Activated CD4-positive, CD25-positive, alpha-beta regulatory T cell (primary cell): ENCODE data around the gene ATG4B.
A peak's percentile ranks its signal among the peaks of the same experiment; 100 is the strongest.

Experiments used
- DNase-seq, 4 experiments: peaks; one replicate each; lab custom pipeline; 2025; lab: John Stamatoyannopoulos, UW

Gene ATG4B

DNA sequence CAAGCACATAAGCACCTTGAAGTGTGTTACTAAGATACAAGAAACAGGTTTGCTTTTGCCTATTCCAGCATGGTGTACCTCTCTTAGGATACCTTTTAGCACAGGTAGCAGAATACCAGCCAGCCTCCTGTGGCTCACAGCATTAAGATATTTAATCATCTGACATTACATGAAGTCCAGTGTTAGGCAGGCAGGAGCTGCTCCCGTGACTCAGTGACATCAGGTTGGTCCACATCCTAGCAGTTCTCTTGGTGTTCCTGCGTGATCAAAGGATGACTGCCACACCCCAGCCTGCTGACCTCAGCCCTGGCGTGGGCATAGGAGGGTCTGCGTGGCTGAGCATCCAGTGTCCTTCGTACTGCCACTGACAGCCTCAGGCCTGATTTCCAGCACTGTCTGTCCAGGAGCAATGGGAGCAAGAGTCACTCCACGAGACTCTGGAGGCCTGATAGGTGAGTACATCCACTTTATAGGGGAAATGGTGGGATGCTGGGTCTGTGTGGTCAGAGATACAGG lies 52.8 kb downstream of the ATG4B start:
- no peak for DNase-seq

- no peak for DNase-seq
Measured at GRCh38 chr2:241692448-241692847, 55.0 kb downstream of the ATG4B start.

- no peak for DNase-seq
Measured at GRCh38 chr2:241695651-241696050, 58.2 kb downstream of the ATG4B start.

DNA sequence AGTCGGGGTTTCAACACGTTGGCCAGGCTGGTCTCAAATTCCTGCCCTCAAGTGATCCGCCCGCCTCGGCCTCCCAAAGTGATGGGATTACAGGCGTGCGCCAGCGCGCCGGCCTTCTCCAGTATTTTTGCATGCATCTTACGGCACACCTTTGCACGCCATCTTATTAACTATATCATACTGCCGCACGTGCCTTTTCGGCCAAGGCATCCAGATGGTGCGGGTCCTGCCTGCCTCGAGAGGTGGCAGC lies 63.6 kb downstream of the ATG4B start:
- no peak for DNase-seq

DNA sequence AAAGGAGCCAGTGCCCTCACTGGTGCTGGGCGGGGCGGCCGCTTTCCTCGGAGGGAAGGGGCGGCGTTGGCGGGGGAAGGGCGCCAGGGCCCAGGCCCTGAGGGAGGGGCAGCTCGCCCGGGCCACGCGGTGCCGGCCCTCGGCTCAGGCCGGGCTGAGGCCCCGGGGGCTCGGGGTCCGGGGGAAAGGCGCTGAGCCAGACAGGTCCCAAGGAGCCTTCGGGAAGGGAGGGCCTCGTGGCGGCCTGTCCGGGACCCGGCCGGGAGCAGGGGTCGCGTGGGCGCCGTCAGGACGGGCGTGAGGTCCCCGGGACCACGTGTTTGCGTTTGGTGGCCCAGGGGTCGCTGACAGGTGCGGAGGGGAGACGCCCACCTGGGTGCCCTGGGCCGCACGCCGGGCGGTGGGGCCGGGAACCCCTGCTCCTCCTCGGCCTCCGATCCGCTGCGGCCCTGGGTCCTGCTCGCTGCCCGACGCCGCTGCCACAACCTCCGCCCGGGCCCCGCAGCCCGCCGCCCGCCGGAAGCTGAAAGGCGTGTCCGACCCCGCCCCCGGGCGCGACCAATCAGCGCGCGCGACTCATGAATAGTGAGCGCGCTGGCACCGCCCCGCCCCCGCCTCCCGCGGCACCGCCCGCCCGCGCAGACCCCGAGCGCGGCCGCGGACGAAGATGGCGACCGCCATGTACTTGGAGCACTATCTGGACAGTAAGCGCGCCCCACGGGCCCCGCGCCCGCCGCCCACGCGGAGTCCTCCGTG lies 64.1 kb downstream of the ATG4B start, which contains the start of gene ING5:
Gene ING5 (plus strand): TSS at position 641 of the 756 bp plus-strand sequence. CDS start 27 bp downstream, at position 668.
- peak; percentile 94 to 97 (median 96) for DNase-seq

DNA sequence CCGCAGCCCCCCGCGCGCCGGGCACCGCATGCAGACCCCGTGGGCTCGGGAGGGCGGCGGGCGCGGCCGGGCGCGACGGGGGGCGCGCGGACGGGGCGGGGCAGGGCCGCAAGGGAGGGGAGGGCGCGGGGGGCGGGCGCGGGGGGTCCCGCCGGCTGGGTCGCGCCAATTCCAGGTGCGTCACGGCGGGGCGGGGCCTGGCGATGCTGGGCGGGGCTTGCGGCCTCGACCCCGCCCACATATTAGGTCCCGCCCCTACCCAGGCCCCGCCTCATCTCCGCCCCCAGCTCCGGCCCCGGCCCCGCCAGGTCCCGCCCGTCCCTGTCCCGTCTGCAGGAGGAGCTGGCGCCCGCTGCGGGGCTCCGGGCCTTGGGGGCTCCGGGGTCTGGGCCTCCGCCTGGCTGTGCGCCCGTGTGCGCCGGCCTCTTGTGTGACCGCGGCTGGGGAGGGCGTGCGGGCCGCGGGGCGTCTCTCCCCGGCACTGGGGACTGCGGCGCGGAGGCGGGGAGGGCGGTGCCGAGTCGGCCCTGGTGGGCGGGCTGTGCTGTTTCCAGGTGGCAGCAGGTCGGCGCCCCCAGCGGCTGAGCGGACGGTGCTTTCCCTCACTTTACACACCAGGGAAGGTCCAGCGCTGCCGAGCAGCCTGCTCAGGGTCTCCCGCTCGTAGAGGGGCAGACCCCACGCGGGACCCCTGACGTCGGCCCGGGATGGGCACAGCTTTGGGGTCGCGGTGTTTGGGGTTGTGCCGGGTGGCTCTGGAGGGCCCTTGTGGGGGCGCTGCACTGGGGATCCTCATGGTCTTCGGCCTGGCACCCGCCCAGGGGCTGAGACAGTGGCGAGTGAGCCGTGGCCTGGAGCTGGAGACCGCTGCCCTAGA lies 64.9 kb downstream of the ATG4B start:
- DNase-seq: peak; percentile 73 to 87 (median 81)

- no peak for DNase-seq
Measured at GRCh38 chr2:241703032-241703604, 65.6 kb downstream of the ATG4B start.

DNA sequence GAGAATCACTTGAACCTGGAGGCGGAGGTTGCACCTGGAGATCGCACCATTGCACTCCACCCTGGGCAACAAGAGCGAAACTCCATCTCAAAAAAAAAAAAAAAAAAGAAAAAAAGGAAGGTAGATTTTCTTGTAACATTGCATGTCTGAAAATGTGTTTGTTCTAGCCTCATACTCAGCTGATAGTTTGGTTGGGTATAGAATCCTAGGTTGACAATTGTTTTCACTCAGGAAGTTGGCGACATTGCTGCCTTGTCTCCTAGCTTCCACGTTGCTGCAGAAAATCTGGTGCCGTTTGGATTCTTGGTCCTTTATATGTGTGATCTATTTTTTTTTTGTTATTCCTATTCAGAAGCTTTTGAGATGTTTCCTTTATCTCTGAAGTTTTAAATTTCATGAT lies 69.0 kb downstream of the ATG4B start:
- no peak for DNase-seq

DNA sequence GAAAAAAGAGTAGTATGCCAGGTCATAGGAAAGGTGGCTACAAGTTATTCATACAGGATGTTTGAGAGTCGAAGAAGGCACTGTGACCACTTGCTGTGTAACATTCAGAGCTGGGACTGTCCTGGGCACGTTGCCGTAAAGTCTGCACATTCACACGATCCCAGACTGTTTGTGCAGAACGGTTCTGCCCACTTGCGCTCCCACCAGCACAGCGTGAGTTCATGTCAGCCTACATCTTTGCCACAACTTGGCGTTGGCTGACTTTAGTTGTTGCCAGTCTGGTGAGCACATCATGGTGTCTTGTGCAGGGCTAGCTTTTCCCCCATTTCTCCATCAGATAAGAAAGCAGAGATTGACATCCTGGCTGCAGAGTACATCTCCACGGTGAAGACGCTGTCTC lies 71.4 kb downstream of the ATG4B start:
- no peak for DNase-seq

GRCh38 chr2:241719093-241719492 lies 81.6 kb downstream of the ATG4B start:
- DNase-seq: no peak

- DNase-seq: no peak
Measured at GRCh38 chr2:241720099-241720498, 82.6 kb downstream of the ATG4B start.

- no peak for DNase-seq
Measured at GRCh38 chr2:241720560-241720959, 83.1 kb downstream of the ATG4B start.

- no peak for DNase-seq
Measured at GRCh38 chr2:241721852-241722251, 84.4 kb downstream of the ATG4B start.

DNA sequence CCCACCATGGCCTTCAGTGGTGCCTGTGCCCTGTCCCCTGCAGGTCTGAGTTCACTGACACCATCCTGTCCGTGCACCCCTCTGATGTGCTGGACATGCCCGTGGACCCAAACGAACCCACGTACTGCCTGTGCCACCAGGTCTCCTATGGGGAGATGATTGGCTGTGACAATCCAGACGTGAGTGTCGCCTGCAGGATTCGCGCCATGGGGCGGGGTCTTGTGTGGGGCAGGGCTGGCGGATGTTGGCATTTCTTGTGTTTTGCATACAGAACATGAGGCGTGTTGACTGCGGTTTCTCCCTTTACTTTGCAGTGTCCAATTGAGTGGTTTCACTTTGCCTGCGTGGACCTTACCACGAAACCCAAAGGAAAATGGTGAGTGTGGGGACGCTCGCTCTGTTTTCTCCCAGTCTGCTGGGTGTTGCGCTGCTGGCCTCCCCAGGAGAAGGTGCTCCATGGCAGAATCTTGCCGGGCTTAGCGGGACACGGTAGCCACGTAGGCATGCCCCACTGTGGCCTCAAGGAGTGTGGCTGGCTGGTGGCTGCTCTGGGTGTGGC lies 85.5 kb downstream of the ATG4B start:
- no peak for DNase-seq
